SK-N-SH (cell line): ENCODE measurements around the gene CDH16.

Experiments
- EP300 ChIP-seq, 2 experiments: IDR thresholded peaks; 2 replicates each; pipeline versions ENCODE4 v1.4.0 to v1.6.1; 2012; ENCODE audit warnings: borderline replicate concordance in 1 of 2, low read depth in 1 of 2, low read length in 1 of 2
- POLR2AphosphoS5 ChIP-seq: IDR thresholded peaks from 2 replicates; pipeline ENCODE4 v1.6.1; 2012; ENCODE audit warnings: low read depth, low read length
- TF ChIP-seq, protein P1 (sequence below): fragments of 200-600 bp; sonication (generic); IDR thresholded peaks from 2 replicates; pipeline ENCODE4 v1.6.1; 2017; ENCODE audit warnings: antibody characterized with exemption, mild to moderate bottlenecking, moderate library complexity
- TF ChIP-seq, protein P2 (sequence below): IDR thresholded peaks from 2 replicates; pipeline ENCODE4 v1.4.0; 2012; ENCODE audit warnings: low read depth, borderline replicate concordance

DNA sequence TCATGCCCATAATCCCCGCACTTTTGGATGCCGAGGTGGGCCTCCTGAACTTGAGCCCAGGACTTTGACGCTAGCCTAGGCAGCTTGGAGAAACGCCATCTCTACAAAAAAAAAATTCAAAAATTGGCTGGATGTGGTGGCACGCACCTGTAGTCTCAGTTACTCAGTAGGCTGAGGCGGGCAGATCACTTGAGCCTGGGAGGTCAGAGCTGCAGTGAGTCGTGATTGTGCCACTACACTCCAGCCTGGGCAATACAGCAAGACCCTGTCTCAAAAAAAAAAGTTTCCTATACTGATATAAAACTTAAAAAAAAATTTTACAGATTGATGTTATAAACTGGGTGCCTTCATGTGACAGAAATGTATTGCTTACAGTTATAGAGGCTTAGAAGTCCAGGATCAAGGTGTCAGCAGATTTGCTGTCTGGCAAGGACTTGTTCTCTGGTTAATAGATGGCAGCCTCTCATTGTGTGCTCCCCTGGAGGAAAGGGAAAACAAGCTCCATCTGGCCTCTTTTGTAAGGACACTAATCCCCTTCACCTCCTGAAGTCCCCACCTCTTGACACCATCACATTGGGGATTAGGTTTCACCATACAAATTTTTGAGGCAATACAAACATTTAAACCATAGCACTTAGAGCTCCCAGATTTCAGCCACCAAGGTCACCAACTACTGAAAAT, 33.9 kb upstream of the CDH16 start:
- TF ChIP-seq, protein P1, sequence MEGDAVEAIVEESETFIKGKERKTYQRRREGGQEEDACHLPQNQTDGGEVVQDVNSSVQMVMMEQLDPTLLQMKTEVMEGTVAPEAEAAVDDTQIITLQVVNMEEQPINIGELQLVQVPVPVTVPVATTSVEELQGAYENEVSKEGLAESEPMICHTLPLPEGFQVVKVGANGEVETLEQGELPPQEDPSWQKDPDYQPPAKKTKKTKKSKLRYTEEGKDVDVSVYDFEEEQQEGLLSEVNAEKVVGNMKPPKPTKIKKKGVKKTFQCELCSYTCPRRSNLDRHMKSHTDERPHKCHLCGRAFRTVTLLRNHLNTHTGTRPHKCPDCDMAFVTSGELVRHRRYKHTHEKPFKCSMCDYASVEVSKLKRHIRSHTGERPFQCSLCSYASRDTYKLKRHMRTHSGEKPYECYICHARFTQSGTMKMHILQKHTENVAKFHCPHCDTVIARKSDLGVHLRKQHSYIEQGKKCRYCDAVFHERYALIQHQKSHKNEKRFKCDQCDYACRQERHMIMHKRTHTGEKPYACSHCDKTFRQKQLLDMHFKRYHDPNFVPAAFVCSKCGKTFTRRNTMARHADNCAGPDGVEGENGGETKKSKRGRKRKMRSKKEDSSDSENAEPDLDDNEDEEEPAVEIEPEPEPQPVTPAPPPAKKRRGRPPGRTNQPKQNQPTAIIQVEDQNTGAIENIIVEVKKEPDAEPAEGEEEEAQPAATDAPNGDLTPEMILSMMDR, result no peak
- TF ChIP-seq POLR2AphosphoS5 (no peak), EP300 (IDR thresholded peaks at IDR 0.05; ENCODE audit: borderline replicate concordance in 1 of 2, low read depth in 1 of 2, low read length in 1 of 2) (no peak)
- TF ChIP-seq, protein P2, sequence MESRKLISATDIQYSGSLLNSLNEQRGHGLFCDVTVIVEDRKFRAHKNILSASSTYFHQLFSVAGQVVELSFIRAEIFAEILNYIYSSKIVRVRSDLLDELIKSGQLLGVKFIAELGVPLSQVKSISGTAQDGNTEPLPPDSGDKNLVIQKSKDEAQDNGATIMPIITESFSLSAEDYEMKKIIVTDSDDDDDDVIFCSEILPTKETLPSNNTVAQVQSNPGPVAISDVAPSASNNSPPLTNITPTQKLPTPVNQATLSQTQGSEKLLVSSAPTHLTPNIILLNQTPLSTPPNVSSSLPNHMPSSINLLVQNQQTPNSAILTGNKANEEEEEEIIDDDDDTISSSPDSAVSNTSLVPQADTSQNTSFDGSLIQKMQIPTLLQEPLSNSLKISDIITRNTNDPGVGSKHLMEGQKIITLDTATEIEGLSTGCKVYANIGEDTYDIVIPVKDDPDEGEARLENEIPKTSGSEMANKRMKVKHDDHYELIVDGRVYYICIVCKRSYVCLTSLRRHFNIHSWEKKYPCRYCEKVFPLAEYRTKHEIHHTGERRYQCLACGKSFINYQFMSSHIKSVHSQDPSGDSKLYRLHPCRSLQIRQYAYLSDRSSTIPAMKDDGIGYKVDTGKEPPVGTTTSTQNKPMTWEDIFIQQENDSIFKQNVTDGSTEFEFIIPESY, result no peak
